GM13976 (cell line): ENCODE measurements around the gene TNFRSF9.

Source experiments
- DNase-seq: peaks from one replicate; pipeline ENCODE4 v3.0.0; 2012; ENCODE audit warnings: low spot score
- in situ Hi-C: fragments of 300-500 bp; cut with MboI; formaldehyde crosslinking; loops from one replicate; pipeline ENCODE4 v1.12.0; 2022; ENCODE audit warnings: low sequenced_read_pairs, mixed read lengths, inconsistent platforms; ENCODE audit not compliant: unreplicated experiment
- TF ChIP-seq, protein P1 (sequence below): IDR thresholded peaks from 2 replicates; pipeline ENCODE4 v1.5.1; 2012; ENCODE audit warnings: borderline replicate concordance, mild to moderate bottlenecking; ENCODE audit not compliant: insufficient read depth; ENCODE audit errors: extremely low read depth, missing control alignments, control extremely low read depth

TNFRSF9 gene

DNA sequence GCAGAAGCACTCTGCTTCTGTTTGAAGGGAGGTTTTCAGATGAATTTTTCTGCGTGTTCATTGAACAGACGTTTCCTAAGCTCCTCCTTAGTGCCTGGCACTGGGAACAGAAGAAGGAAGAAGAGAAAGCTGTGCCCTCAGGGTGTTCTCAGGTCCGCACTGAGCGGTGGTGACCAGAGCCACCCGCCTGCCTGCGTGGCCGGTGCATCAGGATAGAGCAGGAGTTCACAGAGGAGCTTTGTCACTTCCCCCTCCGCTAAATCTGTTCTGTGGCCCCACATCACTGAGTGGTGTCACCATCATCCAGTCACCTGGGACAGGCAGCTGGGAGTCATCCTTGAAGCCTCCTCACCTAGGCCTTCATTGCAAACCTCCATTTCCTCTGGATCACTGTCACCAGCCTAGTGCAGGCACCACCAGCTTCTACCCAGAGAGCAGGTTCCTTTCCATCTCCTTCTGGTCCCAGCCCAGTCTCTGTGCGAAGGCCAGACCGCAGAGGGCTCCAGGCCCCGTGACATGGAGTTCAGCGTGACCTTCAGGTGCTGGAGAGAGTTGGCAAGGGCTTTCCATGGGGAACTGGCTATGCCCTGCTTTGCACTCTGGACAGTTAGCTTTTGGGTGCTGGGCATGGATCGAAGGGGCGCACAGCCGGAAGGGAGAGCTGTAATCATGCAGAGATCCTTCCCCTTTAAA lies 42.6 kb upstream of the TNFRSF9 start:
- in situ Hi-C loops: no loop called here
- TF ChIP-seq, protein P1, sequence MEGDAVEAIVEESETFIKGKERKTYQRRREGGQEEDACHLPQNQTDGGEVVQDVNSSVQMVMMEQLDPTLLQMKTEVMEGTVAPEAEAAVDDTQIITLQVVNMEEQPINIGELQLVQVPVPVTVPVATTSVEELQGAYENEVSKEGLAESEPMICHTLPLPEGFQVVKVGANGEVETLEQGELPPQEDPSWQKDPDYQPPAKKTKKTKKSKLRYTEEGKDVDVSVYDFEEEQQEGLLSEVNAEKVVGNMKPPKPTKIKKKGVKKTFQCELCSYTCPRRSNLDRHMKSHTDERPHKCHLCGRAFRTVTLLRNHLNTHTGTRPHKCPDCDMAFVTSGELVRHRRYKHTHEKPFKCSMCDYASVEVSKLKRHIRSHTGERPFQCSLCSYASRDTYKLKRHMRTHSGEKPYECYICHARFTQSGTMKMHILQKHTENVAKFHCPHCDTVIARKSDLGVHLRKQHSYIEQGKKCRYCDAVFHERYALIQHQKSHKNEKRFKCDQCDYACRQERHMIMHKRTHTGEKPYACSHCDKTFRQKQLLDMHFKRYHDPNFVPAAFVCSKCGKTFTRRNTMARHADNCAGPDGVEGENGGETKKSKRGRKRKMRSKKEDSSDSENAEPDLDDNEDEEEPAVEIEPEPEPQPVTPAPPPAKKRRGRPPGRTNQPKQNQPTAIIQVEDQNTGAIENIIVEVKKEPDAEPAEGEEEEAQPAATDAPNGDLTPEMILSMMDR: no peak
- no peak for DNase-seq

DNA sequence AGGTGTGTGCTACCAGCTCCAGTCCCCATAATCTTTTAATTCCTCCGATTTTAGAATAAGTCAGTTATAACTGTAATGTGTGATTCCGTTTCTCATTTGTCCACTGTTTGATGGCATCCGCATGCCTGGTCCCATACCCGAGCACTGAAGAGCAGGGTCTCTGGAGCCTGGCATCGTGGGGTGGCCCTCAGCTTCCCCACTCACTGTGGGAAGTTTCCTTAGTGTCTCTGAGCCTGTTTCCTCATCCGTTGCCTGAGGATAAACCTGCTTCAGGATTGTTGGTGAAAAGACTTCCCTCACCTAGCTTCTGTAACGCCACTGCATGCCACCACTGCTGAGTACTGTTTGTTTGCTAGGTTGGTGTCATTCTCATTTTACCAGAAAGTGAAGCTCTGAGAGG lies 40.3 kb upstream of the TNFRSF9 start:
- TF ChIP-seq, protein P1: no peak
- in situ Hi-C loops: no loop called here
- DNase-seq: no peak

DNA sequence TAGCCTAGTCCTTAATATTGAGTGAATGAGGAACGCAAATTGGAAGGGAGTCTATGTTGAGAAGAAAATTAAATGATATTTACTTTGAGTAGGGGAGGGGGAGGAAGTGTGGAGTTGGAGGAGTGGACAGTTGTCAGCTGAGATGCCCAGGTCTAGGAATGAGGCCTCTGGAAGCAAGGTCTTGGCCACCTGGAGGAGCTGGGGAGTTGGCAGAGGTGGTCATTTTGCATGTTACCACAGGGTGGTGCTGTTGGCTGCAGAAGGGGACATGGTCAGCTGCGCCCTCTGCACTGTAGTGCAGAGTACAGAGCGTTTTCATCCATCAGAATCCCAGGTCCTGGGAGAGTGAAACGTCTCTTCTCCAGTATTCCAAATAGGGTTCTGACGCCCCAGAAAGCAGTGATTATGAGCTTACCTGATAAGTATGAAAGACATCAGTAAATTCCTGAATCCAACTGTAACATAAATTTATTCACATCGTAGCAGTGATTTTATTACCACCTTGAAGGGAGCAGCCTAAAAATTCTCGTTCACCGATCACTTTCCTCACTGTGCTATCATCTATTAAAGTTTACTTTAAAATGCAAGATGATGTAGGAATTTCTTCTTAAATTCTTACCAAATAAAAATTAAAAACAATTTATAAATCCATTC lies 34.7 kb upstream of the TNFRSF9 start:
- DNase-seq: peak; percentile 70
- in situ Hi-C loops: no loop called here
- TF ChIP-seq, protein P1: peak; percentile 59

DNA sequence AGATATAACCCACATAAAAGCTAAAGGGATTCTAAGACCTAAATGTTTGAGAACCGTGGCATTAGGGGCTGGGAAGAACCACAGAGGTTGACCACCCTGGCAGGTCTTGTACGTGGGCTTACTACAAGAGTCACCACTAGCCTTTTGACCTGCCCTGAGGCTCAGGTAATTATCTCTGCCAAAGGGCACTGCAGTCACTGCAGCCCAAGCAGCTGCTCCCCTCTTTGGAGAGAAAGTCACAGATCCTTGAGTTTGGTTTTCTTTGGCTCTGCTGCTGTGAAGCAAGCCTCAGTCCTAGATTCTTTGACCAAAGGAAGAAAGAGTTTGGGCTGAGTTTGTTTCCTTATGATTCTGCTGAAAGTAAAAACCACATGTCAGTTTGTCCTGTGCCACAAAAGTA lies 32.4 kb upstream of the TNFRSF9 start:
- no peak for DNase-seq
- TF ChIP-seq, protein P1: no peak
- in situ Hi-C loops: no loop called here

DNA sequence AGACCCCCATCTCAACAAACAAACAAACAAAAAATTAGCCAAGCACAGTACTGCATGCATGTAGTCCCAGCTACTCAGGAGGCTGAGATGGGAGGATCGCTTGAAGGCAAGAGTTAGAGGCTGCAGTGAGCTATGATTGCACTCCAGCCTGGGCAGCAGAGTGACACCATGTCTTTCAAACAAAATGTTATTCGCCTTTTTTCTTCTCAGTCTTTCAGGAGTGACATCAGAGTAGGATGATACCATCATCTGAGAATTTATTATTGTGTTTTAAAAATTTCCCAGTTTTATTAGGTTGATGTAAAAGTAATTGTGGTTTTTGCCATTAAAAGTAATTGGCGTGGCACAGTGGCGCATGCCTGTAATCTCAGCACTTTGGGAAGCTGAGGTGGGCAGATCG lies 31.6 kb upstream of the TNFRSF9 start:
- TF ChIP-seq, protein P1: no peak
- in situ Hi-C loops: no loop called here
- no peak for DNase-seq

DNA sequence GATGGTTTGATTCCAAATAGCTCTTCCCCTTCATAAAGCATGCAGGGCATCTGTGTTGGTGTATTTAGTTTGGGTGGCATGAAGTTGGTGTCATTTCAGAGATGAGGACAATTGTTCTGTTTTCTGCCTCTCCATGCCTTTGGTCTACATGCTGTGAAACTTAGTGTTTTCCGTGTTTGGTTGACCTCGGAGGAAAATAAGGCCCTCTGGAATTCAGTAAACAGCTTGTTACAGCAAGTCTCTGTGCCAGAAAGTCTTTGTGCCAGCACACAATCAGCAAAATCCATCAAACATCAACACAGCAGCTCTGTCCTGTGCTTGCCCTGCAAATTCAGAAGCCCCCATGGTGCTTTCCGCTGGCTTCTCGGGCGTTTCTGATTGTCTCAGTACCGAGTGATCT lies 30.4 kb upstream of the TNFRSF9 start:
- TF ChIP-seq, protein P1: no peak
- in situ Hi-C loops: no loop called here
- no peak for DNase-seq
